ENCODE data around the gene HDAC11.
"Not testable (repeated sequence)": the region's sequence is repeated elsewhere in the genome, so short reads cannot be mapped to it uniquely, and the experiment has no call there.

HDAC11 gene

GRCh38 chr3:13508496-13508895 is 28.4 kb downstream of the HDAC11 start:
- DNase-seq, result no peak

- no peak for DNase-seq
These were observed 29.1 kb downstream of the HDAC11 start for GRCh38 chr3:13509059-13509815.

- no peak for DNase-seq
These were observed 29.7 kb downstream of the HDAC11 start for GRCh38 chr3:13509816-13510192.

DNA sequence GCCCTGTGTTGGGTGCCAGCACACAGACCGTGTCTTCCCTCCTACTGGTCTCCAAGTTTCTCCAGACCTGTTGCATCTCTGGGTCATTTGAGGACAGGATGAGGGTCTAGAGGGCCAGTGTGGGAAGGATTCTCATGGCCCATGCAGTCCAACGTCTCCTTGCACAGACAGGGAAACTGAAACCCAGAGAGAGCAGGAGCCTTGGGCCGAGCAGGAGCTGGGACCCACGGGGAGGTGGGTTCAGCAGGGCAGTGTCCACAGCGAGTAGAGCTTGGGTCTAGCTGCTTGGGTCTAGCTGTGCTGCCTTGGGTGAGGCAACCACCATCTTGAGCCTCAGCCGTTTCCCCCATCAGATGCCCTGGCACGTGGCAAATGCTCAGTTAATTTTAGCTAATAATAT is 32.3 kb downstream of the HDAC11 start:
- DNase-seq, result no peak

GRCh38 chr3:13513051-13513912 is 33.2 kb downstream of the HDAC11 start:
- no peak for DNase-seq

DNA sequence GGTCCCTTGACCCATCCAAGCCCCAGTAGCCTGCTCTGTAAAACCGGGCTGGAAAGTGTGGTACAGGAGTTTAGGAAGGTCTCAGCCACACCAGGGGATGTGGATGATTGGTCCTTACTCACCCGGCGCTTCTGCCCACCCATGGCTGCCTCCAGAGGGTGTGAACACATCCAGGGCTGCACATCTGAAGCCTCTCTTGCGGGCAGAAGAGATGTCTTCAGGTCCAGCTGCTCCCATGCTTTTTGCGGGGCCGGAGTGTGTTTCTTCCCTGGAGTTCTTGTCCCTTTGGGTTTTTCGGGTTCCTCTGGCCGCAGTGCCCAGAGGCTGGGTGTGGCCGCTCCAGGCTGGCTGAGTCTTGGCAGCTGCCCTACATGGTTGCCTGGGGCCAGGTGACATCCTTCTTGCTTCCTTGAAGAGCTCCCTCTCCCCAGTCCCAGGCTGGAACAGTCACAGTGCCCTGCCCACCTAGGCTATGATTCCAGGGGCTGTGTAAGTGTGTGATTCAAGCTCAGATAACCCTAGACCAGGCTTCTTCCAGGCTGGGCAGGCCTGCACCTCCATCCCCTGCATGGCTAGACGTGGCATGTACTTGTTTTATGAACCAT is 33.9 kb downstream of the HDAC11 start:
- DNase-seq, result no peak

DNA sequence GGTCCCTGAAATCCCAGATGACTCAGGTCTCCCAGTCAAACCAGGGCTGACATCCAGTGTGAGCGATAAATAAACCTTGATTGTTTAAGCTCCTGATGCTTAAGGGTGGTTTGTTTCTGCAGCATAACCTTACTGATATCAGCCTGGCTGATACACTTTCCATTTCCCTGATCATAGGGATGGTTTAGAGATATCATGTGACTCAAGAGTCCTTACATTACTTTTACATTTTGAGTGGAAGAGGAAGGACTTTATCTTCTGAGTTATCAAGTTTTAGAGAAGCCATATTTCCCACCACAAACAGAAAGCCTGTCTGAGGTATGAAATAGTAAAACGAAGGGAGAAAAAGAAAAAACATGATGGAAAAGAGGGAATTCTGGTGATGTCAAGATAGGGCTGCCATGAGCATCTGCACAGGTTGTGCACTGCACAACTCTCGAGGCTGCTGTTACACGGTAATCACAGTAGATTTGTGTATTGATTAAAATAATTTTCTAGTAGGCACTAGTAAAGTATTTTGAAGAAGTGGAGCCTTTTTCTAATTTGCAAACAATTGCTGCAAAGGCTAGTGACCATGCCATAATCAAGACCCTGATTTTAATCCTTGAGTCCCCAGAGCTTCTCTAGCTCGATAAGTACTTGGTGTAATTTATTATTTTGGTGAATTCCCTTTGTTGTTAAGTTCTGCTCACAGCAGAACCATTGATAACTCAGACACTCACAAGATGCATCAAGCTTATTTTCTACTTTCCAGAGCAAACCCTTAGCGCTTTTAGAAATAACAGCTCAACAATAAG is 34.7 kb downstream of the HDAC11 start:
- DNase-seq, result no peak

- no peak for DNase-seq
These were observed 36.0 kb downstream of the HDAC11 start for GRCh38 chr3:13515786-13516759.

- DNase-seq, result no peak
These were observed 36.6 kb downstream of the HDAC11 start for GRCh38 chr3:13516760-13517135.

DNA sequence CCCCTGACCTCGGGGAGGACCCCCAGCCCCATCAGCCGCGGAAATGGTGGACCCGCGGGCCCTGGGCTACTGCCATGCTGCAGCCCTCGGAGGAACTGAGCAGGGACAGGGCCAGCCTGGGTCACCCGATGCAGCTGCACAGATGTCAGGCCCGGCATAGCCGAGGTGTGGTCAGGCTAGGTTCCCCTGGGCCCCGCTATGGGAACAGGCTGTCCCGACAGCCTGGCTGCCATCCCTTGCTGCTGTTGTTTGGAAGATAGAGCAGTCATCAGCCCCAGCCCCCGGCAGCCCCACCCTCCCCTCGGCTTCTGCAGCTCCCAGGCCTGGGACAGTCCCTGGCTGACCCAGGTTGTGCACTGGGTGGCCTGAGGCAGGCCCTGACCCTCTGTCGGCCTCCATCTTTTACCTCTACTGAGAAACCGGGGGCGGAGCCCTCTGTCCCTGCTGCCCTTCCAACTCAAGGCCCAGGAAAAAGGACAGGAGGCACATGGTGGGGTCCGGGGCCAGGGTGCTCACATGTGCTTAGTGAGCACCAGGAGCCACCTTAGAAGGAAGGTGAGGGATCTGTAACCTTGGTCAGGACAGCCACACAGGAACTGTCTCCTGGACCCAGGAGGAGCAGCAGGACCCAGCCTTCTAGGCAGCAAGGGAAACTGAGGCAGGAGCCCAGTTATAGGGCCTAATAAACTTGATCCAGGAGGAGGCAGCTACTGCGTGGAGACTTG is 37.3 kb downstream of the HDAC11 start:
- DNase-seq, result no peak

- no peak for DNase-seq
These were observed 38.4 kb downstream of the HDAC11 start for GRCh38 chr3:13518516-13518953.

DNA sequence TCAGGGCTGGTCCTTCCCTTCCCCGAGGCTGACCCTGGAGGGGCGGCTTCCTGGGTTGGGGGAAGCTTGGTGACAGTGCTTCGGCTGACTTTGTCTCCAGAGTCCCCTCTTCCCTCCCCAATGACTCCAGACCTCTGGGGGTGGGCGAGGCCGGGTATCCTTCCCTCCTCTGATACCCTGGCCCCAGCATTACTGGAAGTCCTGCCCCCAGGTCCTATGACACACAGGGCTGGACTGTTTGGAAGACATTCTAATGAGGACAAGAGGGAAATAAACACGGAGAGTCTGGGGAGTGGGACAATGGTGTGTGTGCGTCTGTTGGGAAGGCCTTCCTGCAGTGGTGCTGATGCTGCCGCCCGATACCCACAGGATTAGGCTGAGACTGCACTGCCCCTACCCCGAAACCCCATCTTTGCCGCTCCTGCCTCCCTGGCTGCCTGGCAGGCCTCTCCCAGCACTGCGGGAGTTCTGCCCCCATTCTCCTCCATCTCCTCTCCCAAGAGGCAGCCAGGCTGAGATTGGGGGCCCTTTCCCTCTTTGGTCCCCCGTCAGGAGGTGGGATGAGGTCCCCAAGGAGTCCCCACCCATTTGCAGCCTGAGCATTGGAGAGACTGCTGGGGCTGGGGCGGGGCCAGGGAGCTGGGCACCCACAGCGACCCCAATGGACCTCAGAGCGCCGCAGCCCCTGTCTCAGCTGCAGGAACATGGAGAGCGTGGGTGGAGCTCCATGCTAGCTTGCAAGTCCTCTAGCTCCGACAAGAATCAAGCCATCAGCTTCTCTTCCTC is 39.1 kb downstream of the HDAC11 start:
- DNase-seq, result no peak

- no peak for DNase-seq
These were observed 40.3 kb downstream of the HDAC11 start for GRCh38 chr3:13520326-13520880.

GRCh38 chr3:13521309-13521708 is 41.2 kb downstream of the HDAC11 start:
- no peak for DNase-seq

DNA sequence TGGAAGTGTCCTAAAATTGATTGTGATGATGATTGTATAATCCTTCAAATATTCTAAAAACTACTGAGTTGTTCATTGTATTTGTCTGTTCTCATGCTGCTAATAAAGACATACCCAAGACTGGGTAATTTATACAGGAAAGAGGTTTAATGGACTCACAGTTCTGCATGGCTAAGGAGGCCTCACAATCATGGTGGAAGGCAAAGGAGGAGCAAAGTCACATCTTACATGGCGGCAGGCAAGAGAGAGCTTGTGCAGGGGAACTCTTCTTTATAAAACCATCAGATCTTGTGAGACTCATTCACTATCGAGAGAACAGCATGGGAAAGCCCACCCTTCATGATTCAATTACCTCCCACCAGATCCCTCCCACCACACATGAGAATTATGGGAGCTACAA is 41.6 kb downstream of the HDAC11 start:
- DNase-seq, result not testable (repeated sequence)

DNA sequence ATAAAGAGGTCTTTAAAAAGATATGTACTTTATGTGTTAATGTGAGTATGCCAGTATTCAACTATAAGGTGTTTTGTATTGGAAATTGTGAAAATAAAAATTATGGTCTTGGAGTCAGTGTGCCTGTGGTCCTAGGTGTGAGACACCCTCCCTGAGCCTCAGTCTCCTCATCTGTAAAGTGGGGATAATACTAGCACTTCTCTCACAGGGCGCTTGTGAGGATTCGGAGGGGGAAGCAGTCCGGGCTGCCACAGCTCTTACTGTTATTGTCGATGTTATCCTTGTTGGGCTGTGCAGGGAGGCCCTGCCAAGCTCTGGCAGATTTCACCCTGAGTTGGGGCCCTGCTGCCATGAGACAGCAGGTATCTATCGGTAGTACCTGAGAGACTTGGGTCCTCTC is 42.1 kb downstream of the HDAC11 start:
- DNase-seq, result no peak

DNA sequence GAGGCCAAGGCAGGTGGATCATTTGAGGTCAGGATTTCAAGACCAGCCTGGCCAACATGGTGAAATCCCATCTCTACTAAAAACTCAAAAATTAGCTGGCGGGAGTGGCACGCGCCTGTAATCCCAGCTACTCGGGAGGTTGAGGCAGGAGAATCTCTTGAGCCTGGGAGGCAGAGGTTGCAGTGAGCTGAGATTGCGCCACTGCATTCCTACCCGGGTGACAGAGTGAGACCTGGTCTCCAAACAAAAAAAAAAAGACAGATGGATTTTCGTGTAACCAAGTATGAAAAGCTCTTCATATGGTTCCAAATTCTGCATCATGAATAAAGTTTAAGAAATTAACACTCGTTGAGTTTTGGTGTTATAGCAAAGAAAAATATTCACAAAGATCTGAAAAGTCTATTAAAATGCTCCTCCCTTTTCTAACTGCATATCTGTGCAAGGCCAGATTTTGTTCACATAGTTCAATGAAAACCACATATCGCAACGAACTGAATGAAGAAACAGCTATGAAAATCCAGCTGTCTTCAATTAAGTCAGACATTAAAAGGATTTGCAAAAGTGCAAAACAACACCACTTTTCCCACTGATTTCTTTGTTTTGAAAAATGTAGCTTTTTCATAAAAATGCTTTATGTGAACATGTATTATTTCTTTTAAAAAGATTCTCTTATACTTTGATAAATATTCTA is 45.0 kb downstream of the HDAC11 start:
- DNase-seq, result no peak

- no peak for DNase-seq
These were observed 45.9 kb downstream of the HDAC11 start for GRCh38 chr3:13525827-13526625.

GRCh38 chr3:13526626-13526949 is 46.5 kb downstream of the HDAC11 start:
- no peak for DNase-seq
